Astrocyte of the cerebellum (primary cell): Measurements from ENCODE around the gene TXLNG.

Experiments
- DNase-seq: peaks from one replicate; pipeline ENCODE4 v3.0.0-alpha.2; 2011; ENCODE audit warnings: low read depth
- H3K4me3 ChIP-seq: 2 replicates; pipeline ENCODE4 v1.5.1; 2011; ENCODE audit warnings: mild to moderate bottlenecking, low read depth, low read length, moderate library complexity
- CTCF ChIP-seq: IDR thresholded peaks from 2 replicates; pipeline ENCODE4 v1.5.1; 2012; ENCODE audit warnings: low read length, low read depth, moderate library complexity, mild to moderate bottlenecking; ENCODE audit errors: missing control alignments
- in situ Hi-C: cut with HindIII; loops from 2 replicates; pipeline ENCODE4 v1.10.0; 2017; ENCODE audit warnings: low sequenced_read_pairs

TXLNG gene

DNA sequence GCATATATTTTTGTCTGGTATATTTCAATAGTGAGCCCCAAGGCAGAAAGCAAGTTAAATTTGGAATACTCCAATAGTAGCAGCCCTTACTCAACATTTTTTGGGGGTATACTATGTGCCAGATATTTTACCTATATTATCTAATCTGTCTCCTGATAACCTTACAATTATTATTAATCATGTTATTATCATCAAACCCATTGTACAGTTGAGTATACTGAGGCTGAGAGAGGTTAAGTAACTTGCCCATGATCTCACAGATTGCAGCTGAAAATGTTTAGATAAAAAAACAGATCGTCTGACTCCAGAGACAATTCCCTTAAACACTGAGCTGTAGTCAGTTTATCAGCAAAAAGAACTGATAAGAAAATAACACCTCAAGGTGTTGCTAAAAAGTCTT is 90.4 kb downstream of the TXLNG start:
- no peak for DNase-seq
- H3K4me3 ChIP-seq: no peak overlapping the region
- in situ Hi-C loops: no loop called here
- TF ChIP-seq CTCF: no peak

- TF ChIP-seq CTCF: no peak
- in situ Hi-C loops: no loop called here
- no peak for DNase-seq
- H3K4me3 ChIP-seq: peak overlapping the region; percentile 44
These were observed 95.9 kb downstream of the TXLNG start for GRCh38 chrX:16882169-16882568.

DNA sequence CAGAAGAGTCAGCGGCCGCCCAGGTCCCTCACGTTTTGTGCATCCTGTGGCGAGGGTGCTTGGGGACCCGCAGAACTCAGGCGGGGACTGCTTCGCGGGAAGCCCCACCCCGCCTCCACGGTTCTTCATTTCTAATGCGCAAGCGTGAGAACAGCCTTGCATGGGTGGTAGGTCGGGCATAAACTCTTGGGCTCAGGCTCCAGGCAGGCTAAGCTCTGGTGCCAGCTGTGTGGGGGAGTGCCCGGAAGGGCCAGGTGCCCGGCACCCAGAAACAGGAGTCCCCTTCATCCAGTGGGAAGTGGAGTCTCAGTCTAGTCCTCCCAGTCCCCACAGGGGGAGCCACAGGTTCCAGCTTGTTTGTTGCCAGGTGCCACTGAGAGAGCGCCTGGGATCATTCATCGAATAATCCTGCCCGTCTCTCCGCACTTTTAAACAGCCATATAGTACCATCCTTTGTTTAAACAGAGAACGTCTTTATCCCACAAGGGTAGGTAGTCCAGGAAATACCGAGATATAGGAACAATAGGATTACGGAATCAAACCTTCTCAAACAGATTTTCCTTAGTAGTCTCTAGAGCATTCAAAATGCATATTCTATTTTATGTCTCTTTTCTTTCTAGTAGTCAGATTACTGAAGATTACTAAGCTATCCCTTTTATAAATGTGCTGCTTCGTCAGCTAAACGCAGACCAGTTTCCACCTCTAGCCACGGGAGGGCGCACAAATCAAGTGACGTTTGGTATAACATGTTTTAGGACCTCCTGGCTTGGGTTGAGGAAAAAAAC is 96.6 kb downstream of the TXLNG start:
- peak; percentile 44 for DNase-seq
- in situ Hi-C loops: no loop called here
- TF ChIP-seq CTCF: peak; percentile 55
- peak overlapping the region; percentile 44 for H3K4me3 ChIP-seq

DNA sequence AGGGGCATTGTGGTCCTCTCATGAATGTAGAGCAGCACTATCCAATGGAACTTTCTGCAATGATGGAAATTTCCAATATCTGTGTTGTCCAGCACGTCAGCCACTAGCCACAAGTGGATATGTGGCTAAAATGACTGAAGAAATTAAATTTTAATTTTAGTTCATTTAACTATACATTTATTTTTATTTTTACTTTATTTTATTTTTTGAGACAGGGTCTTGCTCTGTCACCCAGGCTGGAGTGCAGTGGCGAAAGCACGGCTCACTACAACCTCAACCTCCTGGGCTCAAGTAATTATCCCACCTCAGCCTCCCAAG is 97.2 kb downstream of the TXLNG start:
- DNase-seq: no peak
- no peak overlapping the region for H3K4me3 ChIP-seq
- in situ Hi-C loops: no loop called here
- no peak for TF ChIP-seq CTCF

DNA sequence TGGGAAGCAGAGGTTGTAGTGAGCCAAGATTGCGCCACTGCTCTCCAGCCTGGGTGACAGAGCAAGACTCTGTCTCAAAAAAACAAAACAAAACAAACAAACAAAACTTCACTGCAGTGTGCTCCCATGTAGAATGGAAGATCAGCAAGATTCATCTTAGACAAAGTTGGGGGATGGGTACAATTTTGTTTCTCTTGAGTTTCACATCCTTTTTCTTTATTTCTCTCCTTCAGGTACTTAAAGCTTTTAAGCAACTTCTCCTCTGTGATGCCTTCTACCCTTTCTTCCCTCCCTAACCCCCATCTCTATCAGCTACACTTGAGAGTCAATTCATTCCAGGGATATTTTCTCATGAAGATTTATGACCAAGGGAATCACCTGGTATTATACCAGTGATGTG is 99.4 kb downstream of the TXLNG start:
- TF ChIP-seq CTCF: no peak
- no peak for DNase-seq
- no peak overlapping the region for H3K4me3 ChIP-seq
- in situ Hi-C loops: loop anchor here (5.0 kb wide), 1 partner anchor 52 kb away; no protein-coding TSS in a partner anchor

DNA sequence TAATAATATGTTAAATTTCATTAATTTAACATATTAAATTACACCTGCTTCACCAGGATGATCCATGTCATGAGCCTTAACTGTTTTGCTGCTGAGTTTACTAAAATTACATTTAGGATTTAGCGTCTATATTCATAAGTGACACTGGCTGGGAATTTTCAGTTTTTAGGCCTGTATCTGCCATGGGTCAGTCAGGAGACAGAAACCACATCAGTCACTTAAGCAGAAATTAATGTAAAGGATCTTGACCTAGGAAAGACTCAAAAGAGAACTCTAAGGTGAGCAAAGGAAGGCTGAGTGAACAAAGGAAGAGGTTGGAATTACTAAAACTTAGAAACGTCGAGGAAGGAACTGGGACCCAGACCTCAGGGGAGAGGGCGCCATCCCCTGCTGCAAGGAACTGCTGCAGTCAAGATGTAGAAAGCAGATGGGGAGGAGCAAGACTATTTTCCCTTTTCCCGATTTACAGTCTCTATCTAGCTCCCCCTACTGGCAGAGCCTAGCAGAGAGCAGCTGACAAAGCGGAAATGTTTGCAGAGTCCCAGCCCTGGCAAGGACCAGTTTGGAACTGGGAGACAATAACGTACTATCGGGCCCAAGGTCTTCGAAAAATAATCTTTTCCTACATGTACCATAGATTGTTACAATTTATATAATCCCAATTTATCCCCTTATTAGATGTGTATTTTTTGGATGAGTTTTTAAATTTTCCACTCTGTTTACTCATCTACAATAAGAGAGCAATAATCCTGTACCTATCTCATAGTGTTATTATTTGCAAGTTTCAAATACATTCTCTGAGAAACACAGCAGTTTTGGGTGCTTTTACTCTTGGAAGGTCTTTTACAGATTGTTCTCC is 106.5 kb downstream of the TXLNG start:
- in situ Hi-C loops: no loop called here
- TF ChIP-seq CTCF: peak; percentile 90
- DNase-seq: peak; percentile 53
- H3K4me3 ChIP-seq: no peak overlapping the region
